HepG2 (cell line): ENCODE measurements around the gene TP73. TPM values are rescaled to one million over a fixed set of nuclear protein-coding genes. Genes with fewer than 3 reads are reported as not detected.

Source experiments
- ARID3A ChIP-seq: IDR thresholded peaks from 2 replicates; pipeline ENCODE4 v1.6.1; 2012; ENCODE audit warnings: low read depth, low read length, improper control_type of control experiment
- ATM ChIP-seq: fragments of 450-650 bp; IDR thresholded peaks from 2 replicates; pipeline ENCODE4 v1.7.1; 2017; ENCODE audit warnings: mild to moderate bottlenecking, borderline replicate concordance
- BCL3 ChIP-seq: sonication (generic); formaldehyde crosslinking; IDR thresholded peaks from 2 replicates; pipeline ENCODE4 v1.5.1; 2020; ENCODE audit warnings: mild to moderate bottlenecking, missing genetic modification reagents, moderate library complexity
- GTF3A ChIP-seq: sonication (generic); formaldehyde crosslinking; conservative IDR thresholded peaks from 2 replicates; pipeline ENCODE4 v1.4.0; 2020; ENCODE audit warnings: mild to moderate bottlenecking, missing genetic modification reagents
- GZF1 ChIP-seq: sonication (generic); formaldehyde crosslinking; IDR thresholded peaks from 2 replicates; pipeline ENCODE4 v1.5.1; 2020; ENCODE audit warnings: mild to moderate bottlenecking, missing genetic modification reagents
- HBP1 ChIP-seq: IDR thresholded peaks from 2 replicates; pipeline ENCODE4 v1.6.1; 2016; ENCODE audit warnings: low read depth, control low read depth
- HNRNPH1 ChIP-seq: fragments of 200-400 bp; formaldehyde crosslinking; optimal IDR thresholded peaks from 2 replicates; pipeline ENCODE3; 2017; ENCODE audit warnings: mild to moderate bottlenecking, low read depth, low read length
- NFE2 ChIP-seq: sonication (generic); formaldehyde crosslinking; IDR thresholded peaks from 2 replicates; pipeline ENCODE4 v1.4.0; 2020; ENCODE audit warnings: missing genetic modification reagents
- UBTF ChIP-seq: sonication (generic); formaldehyde crosslinking; IDR thresholded peaks from 2 replicates; pipeline ENCODE4 v1.4.0; 2020; ENCODE audit warnings: mild to moderate bottlenecking, missing genetic modification reagents
- ZBED4 ChIP-seq: sonication (generic); formaldehyde crosslinking; IDR thresholded peaks from 2 replicates; pipeline ENCODE4 v1.4.0; 2020; ENCODE audit warnings: missing genetic modification reagents, borderline replicate concordance
- ZNF18 ChIP-seq: sonication (generic); formaldehyde crosslinking; IDR thresholded peaks from 2 replicates; pipeline ENCODE4 v1.8.0; 2022; ENCODE audit warnings: mild to moderate bottlenecking, missing genetic modification reagents; ENCODE audit not compliant: insufficient replicate concordance
- ZNF235 ChIP-seq: sonication (generic); formaldehyde crosslinking; IDR thresholded peaks from 2 replicates; pipeline ENCODE4 v1.8.1; 2023; ENCODE audit warnings: mild to moderate bottlenecking, missing genetic modification reagents, borderline replicate concordance
- ZNF337 ChIP-seq: sonication (generic); formaldehyde crosslinking; IDR thresholded peaks from 2 replicates; pipeline ENCODE4 v1.5.1; 2020; ENCODE audit warnings: missing genetic modification reagents, low read depth, mild to moderate bottlenecking, borderline replicate concordance
- ZNF644 ChIP-seq: IDR thresholded peaks from 2 replicates; pipeline ENCODE4 v1.6.1; 2016; ENCODE audit warnings: low read depth
- ZSCAN30 ChIP-seq: sonication (generic); formaldehyde crosslinking; IDR thresholded peaks from 2 replicates; pipeline ENCODE4 v1.5.0; 2020; ENCODE audit warnings: mild to moderate bottlenecking, missing genetic modification reagents
- polyA plus RNA-seq, 8 experiments: library from polyadenylated mRNA; depleted of rRNA in 3 of 8; stranded (reverse) in 7 of 8; unstranded in 1 of 8; fragments of >200 nt; fragmentation: Illumina TruSeq in 4 of 8; extraction: Trizol in 4 of 8; gene quantifications; 2 replicates each; pipeline versions ENCODE4 v1.2.1 to v1.2.3, GENCODE V29; 2011 to 2016; ENCODE audit warnings: low read depth in 4 of 8, missing spikeins in 1 of 8, mixed read lengths in 1 of 8; ENCODE audit not compliant: insufficient read depth in 1 of 8
- total RNA-seq, 5 experiments: library from RNA; depleted of rRNA; stranded (reverse); fragments of >200 nt; fragmentation: Illumina TruSeq; extraction: Trizol; gene quantifications; 2 replicates each; pipeline ENCODE4 v1.2.3, GENCODE V29; 2016; ENCODE audit warnings: low read depth in 1 of 5

Gene TP73
- total and polyA plus RNA-seq, 2 of the 13 experiments (the other 11 are each of a cell fraction or from before 2014, with no cell fraction given): 0.49 to 1.1 TPM

- TF ChIP-seq ZBED4 (CRISPR knock-in tag) (no peak), ARID3A (no peak), ZNF18 (CRISPR knock-in tag) (no peak), BCL3 (CRISPR knock-in tag) (no peak), GTF3A (CRISPR knock-in tag) (no peak), UBTF (CRISPR knock-in tag) (no peak), NFE2 (CRISPR knock-in tag) (no peak), GZF1 (CRISPR knock-in tag) (no peak), HBP1 (no peak), HNRNPH1 (no peak), ZSCAN30 (CRISPR knock-in tag) (no peak), ATM (no peak), ZNF644 (CRISPR knock-in tag) (no peak), ZNF337 (CRISPR knock-in tag) (no peak), ZNF235 (no peak)
These were observed 125.6 kb downstream of the TP73 start (continued) for GRCh38 chr1:3777647-3778589.
